ENCODE data around the gene DCP1B. TPM values are rescaled to one million over a fixed set of nuclear protein-coding genes. Genes with fewer than 3 reads are reported as not detected.

DCP1B gene
- total RNA-seq (15.0 TPM), polyA plus RNA-seq (ENCODE audit: insufficient read depth, low read depth, low replicate concordance) (11.3 TPM)
- long read RNA-seq, donor 1, partial matches to known transcripts, result 0 of 4 reads
- long read RNA-seq, donor 1, other reads (novel, unspliced or antisense), result 0 of 4 reads
- long read RNA-seq, donor 2, transcript DCP1B-201 (9 exons, 2,086 nt), result major isoform, 6 of 6 reads
- long read RNA-seq, donor 2, partial matches to known transcripts, result 0 of 6 reads
- long read RNA-seq, donor 2, other reads (novel, unspliced or antisense), result 0 of 6 reads
- long read RNA-seq, donor 3, transcript DCP1B-201 (9 exons, 2,086 nt), result major isoform, 5 of 12 reads
- long read RNA-seq, donor 3, partial matches to known transcripts, result 5 of 12 reads
- long read RNA-seq, donor 3, other reads (novel, unspliced or antisense), result 0 of 12 reads
- long read RNA-seq, donor 4, partial matches to known transcripts, result 0 of 2 reads
- long read RNA-seq, donor 4, other reads (novel, unspliced or antisense), result 0 of 2 reads
- long read RNA-seq, donor 5, partial matches to known transcripts, result 0 of 1 reads
- long read RNA-seq, donor 5, other reads (novel, unspliced or antisense), result 0 of 1 reads
- long read RNA-seq, donor 6, transcript DCP1B-201 (9 exons, 2,086 nt), result major isoform, 5 of 22 reads
- long read RNA-seq, donor 6, partial matches to known transcripts, result 17 of 22 reads
- long read RNA-seq, donor 6, other reads (novel, unspliced or antisense), result 0 of 22 reads
- long read RNA-seq, donor 7, transcript DCP1B-201 (9 exons, 2,086 nt), result major isoform, 11 of 18 reads
- long read RNA-seq, donor 7, partial matches to known transcripts, result 3 of 18 reads
- long read RNA-seq, donor 7, other reads (novel, unspliced or antisense), result 3 of 18 reads
- long read RNA-seq, donor 8, partial matches to known transcripts, result 5 of 7 reads
- long read RNA-seq, donor 8, other reads (novel, unspliced or antisense), result 0 of 7 reads
- long read RNA-seq, donor 9, partial matches to known transcripts, result 5 of 9 reads
- long read RNA-seq, donor 9, other reads (novel, unspliced or antisense), result 0 of 9 reads
- long read RNA-seq, donor 10, partial matches to known transcripts, result 0 of 2 reads
- long read RNA-seq, donor 10, other reads (novel, unspliced or antisense), result 0 of 2 reads

DNA sequence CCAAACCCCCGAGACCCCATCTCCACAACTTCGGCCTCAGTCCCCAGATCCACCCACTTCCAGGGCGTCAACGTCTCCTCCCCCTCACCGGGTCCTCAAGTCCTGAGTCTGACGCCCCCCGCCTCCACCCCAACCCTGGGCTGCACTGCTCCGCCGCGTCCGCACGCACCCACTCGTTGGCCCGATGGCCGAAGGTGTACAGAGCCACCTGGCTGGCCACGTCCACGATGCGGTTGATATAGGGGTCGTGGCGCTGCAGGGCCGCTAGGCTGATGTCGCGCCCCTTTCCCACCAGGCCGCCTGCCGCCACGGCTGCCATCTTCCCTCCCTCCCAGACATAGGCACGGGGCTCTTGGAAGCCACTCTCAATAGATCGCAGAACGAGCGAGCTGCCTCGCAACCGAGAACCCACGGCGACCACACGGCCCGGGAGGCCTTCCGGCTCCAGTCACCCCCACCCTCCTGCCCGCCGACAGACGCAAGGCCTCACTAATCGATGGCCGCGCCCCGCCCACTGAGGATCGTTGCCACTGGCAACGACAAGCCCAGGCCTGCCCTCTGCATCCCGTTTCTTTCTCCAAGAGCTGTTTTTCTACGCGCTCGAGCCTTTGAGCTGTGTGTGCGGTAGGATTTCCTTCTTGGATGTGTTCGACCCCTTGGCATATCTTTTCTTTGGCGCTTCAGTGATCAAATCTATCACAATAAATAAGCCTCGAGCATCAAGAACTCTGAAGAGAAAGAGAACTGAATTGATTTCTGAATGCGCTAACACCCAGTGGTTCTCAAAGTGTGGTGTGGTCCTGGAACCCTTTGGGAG is at the start of gene DCP1B:
Gene DCP1B (minus strand): TSS at position 345 of the 817 bp plus-strand sequence. CDS start 26 bp downstream, at position 319.
- peak within 1 kb of the TSS; percentile 90 to 97 (median 97) for H3K9ac ChIP-seq (ENCODE audit: low read length in 3 of 3)
- H3K9me3 ChIP-seq (ENCODE audit: control insufficient read depth in 2 of 3, insufficient read depth in 1 of 3, low read length in 3 of 3), result no peaks in the 10 kb centered on the region
- no peaks in the 10 kb centered on the region for H3K4me1 ChIP-seq (ENCODE audit: control insufficient read depth in 2 of 3, insufficient read depth in 2 of 3, low read depth in 1 of 3, low read length in 3 of 3)
- no peak for FAIRE-seq
- H3K27ac ChIP-seq (ENCODE audit: low read depth in 2 of 2, low read length in 2 of 2), result peak within 1 kb of the TSS; percentile 94 to 95
- no peaks in the 10 kb centered on the region for H3K27me3 ChIP-seq (ENCODE audit: control insufficient read depth, insufficient read depth, low read length)
- intact Hi-C loops (cut with DNase I), result no loop called here
- peak within 1 kb of the TSS; percentile 83 to 99 (median 97) for H3K4me3 ChIP-seq (ENCODE audit: low read length in 3 of 3)
- TF ChIP-seq, protein P1, sequence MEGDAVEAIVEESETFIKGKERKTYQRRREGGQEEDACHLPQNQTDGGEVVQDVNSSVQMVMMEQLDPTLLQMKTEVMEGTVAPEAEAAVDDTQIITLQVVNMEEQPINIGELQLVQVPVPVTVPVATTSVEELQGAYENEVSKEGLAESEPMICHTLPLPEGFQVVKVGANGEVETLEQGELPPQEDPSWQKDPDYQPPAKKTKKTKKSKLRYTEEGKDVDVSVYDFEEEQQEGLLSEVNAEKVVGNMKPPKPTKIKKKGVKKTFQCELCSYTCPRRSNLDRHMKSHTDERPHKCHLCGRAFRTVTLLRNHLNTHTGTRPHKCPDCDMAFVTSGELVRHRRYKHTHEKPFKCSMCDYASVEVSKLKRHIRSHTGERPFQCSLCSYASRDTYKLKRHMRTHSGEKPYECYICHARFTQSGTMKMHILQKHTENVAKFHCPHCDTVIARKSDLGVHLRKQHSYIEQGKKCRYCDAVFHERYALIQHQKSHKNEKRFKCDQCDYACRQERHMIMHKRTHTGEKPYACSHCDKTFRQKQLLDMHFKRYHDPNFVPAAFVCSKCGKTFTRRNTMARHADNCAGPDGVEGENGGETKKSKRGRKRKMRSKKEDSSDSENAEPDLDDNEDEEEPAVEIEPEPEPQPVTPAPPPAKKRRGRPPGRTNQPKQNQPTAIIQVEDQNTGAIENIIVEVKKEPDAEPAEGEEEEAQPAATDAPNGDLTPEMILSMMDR (IDR thresholded peaks at IDR 0.05; ENCODE audit: borderline replicate concordance, extremely low read depth, insufficient read depth), result no peak
- H3K36me3 ChIP-seq (ENCODE audit: control insufficient read depth in 2 of 3, insufficient read depth in 3 of 3, low read length in 3 of 3), result no peaks in the 10 kb centered on the region
- peak; percentile 98 to 99 (median 99) for DNase-seq

DNA sequence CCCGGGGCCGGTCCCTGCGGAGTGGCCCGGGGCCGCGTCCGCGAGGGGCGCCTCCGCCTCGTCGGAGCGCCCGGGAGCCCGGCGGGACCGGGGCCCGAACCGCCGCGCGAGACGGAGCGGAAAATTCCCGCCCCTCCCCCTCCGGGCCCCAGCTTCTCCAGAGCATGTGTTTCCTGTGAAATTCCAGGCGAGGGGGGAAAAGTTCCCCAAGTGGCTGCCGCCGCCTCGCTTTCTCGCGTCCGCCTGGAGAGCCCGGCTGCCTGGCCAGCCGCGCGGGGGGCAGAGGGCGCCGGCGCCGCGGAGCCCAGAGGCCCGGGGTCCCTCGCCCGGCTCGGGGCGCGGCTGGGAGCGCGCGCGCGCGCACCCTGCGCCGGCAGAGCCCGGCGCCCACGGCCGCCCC is 49.4 kb upstream of the DCP1B start:
- DNase-seq (peak in 3 of 5 donors; percentile 50 to 80 (median 58)), FAIRE-seq (no peak)
- H3K36me3 ChIP-seq (ENCODE audit: control insufficient read depth in 2 of 3, insufficient read depth in 3 of 3, low read length in 3 of 3), result no peaks in the 10 kb centered on the region
- intact Hi-C loops (cut with DNase I), result loop anchor here (10.0 kb wide), 1 partner anchor 531 kb away; no protein-coding TSS in a partner anchor
- H3K9ac ChIP-seq (ENCODE audit: low read length in 3 of 3), result no peak overlapping the region
- H3K4me1 ChIP-seq (ENCODE audit: control insufficient read depth in 2 of 3, insufficient read depth in 2 of 3, low read depth in 1 of 3, low read length in 3 of 3), result peaks cover 0 to 8% (median 0%) of the 10 kb centered on the region in 3 donors
- TF ChIP-seq, protein P1 (IDR thresholded peaks at IDR 0.05; ENCODE audit: borderline replicate concordance, extremely low read depth, insufficient read depth), result no peak
- H3K4me3 ChIP-seq (ENCODE audit: low read length in 3 of 3), result peak overlapping the region in 1 of 3 donors; percentile 60
- H3K9me3 ChIP-seq (ENCODE audit: control insufficient read depth in 2 of 3, insufficient read depth in 1 of 3, low read length in 3 of 3), result no peaks in the 10 kb centered on the region
- no peak overlapping the region for H3K27ac ChIP-seq (ENCODE audit: low read depth in 2 of 2, low read length in 2 of 2)
- H3K27me3 ChIP-seq (ENCODE audit: control insufficient read depth, insufficient read depth, low read length), result no peaks in the 10 kb centered on the region
